Measurements from ENCODE around the gene CECR2. TPM values are rescaled to one million over a fixed set of nuclear protein-coding genes. Genes with fewer than 3 reads are reported as not detected.
A peak's percentile ranks its signal among the peaks of the same experiment; 100 is the strongest.

Gene CECR2
- total RNA-seq, 1 donor from 2014 or later: 67.8 TPM

GRCh38 chr22:17581056-17581455 lies 211.8 kb downstream of the CECR2 start:
- Histone ChIP-seq H3K4me3 (no peak overlapping the region), H2AFZ (replicated peaks) (peak overlapping the region; percentile 76), H3K36me3 (no peaks in the 10 kb centered on the region), H3K79me2 (ENCODE audit: low read depth) (no peaks in the 10 kb centered on the region), H3K4me2 (no peak overlapping the region), H3K9me3 (ENCODE audit: low read depth) (no peaks in the 10 kb centered on the region), H3K9ac (no peak overlapping the region), H3K4me1 (no peaks in the 10 kb centered on the region), H4K20me1 (ENCODE audit: low read depth) (no peaks in the 10 kb centered on the region), H3K27me3 (no peaks in the 10 kb centered on the region), H3F3A (ENCODE audit: low read depth) (no peaks in the 10 kb centered on the region), H3K27ac (no peak overlapping the region)
- H3K4me1 Mint-ChIP-seq: peaks cover 32% of the 10 kb centered on the region
- H3K4me3 Mint-ChIP-seq: no peak overlapping the region
- H3K36me3 Mint-ChIP-seq: peaks cover 3% of the 10 kb centered on the region
- peaks cover 4% of the 10 kb centered on the region for H3K27me3 Mint-ChIP-seq (ENCODE audit: insufficient read depth, low read depth)
- no peaks in the 10 kb centered on the region for H3K9me3 Mint-ChIP-seq
- TF ChIP-seq, protein P1, sequence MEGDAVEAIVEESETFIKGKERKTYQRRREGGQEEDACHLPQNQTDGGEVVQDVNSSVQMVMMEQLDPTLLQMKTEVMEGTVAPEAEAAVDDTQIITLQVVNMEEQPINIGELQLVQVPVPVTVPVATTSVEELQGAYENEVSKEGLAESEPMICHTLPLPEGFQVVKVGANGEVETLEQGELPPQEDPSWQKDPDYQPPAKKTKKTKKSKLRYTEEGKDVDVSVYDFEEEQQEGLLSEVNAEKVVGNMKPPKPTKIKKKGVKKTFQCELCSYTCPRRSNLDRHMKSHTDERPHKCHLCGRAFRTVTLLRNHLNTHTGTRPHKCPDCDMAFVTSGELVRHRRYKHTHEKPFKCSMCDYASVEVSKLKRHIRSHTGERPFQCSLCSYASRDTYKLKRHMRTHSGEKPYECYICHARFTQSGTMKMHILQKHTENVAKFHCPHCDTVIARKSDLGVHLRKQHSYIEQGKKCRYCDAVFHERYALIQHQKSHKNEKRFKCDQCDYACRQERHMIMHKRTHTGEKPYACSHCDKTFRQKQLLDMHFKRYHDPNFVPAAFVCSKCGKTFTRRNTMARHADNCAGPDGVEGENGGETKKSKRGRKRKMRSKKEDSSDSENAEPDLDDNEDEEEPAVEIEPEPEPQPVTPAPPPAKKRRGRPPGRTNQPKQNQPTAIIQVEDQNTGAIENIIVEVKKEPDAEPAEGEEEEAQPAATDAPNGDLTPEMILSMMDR (IDR thresholded peaks at IDR 0.05): no peak
- DNase-seq (ENCODE audit: low spot score): no peak
- H3K27ac Mint-ChIP-seq: no peak overlapping the region

GRCh38 chr22:17581631-17582030 lies 212.4 kb downstream of the CECR2 start:
- DNase-seq (ENCODE audit: low spot score): no peak
- no peaks in the 10 kb centered on the region for H3K27me3 ChIP-seq
- Mint-ChIP-seq H3K36me3 (peaks cover 3% of the 10 kb centered on the region), H3K9me3 (no peaks in the 10 kb centered on the region), H3K4me3 (no peak overlapping the region), H3K4me1 (peaks cover 27% of the 10 kb centered on the region), H3K27ac (no peak overlapping the region), H3K27me3 (ENCODE audit: insufficient read depth, low read depth) (peaks cover 4% of the 10 kb centered on the region)
- no peak overlapping the region for H3K27ac ChIP-seq
- TF ChIP-seq, protein P1 (IDR thresholded peaks at IDR 0.05): no peak
- TF ChIP-seq EZH2phosphoT487 (IDR thresholded peaks at IDR 0.05): no peak
- TF ChIP-seq EZH2 (IDR thresholded peaks at IDR 0.05): no peak
- H3K9me3 ChIP-seq (ENCODE audit: low read depth): no peaks in the 10 kb centered on the region
- H3K4me2 ChIP-seq: no peak overlapping the region
- H3K9ac ChIP-seq: no peak overlapping the region
- H3K36me3 ChIP-seq: no peaks in the 10 kb centered on the region
- no peaks in the 10 kb centered on the region for H4K20me1 ChIP-seq (ENCODE audit: low read depth)
- no peaks in the 10 kb centered on the region for H3F3A ChIP-seq (ENCODE audit: low read depth)
- no peak overlapping the region for H3K4me3 ChIP-seq
- H3K4me1 ChIP-seq: no peaks in the 10 kb centered on the region
- H3K79me2 ChIP-seq (ENCODE audit: low read depth): no peaks in the 10 kb centered on the region
- H2AFZ ChIP-seq (replicated peaks): no peak overlapping the region

- Mint-ChIP-seq H3K36me3 (peaks cover 3% of the 10 kb centered on the region), H3K27me3 (ENCODE audit: insufficient read depth, low read depth) (peaks cover 4% of the 10 kb centered on the region), H3K27ac (no peak overlapping the region), H3K9me3 (no peaks in the 10 kb centered on the region), H3K4me3 (no peak overlapping the region), H3K4me1 (peaks cover 23% of the 10 kb centered on the region)
- H3K4me1 ChIP-seq: peaks cover 3% of the 10 kb centered on the region
- no peak overlapping the region for H3K27ac ChIP-seq
- no peaks in the 10 kb centered on the region for H3F3A ChIP-seq (ENCODE audit: low read depth)
- H3K79me2 ChIP-seq (ENCODE audit: low read depth): no peaks in the 10 kb centered on the region
- no peak overlapping the region for H3K4me2 ChIP-seq
- no peak for TF ChIP-seq EZH2phosphoT487 (IDR thresholded peaks at IDR 0.05)
- H3K36me3 ChIP-seq: no peaks in the 10 kb centered on the region
- H3K4me3 ChIP-seq: no peak overlapping the region
- H4K20me1 ChIP-seq (ENCODE audit: low read depth): no peaks in the 10 kb centered on the region
- H3K9ac ChIP-seq: no peak overlapping the region
- no peak for DNase-seq (ENCODE audit: low spot score)
- H3K9me3 ChIP-seq (ENCODE audit: low read depth): no peaks in the 10 kb centered on the region
- H3K27me3 ChIP-seq: no peaks in the 10 kb centered on the region
- H2AFZ ChIP-seq (replicated peaks): no peak overlapping the region
Measured at GRCh38 chr22:17583151-17583550, 213.9 kb downstream of the CECR2 start.

- Mint-ChIP-seq H3K4me3 (no peak overlapping the region), H3K36me3 (peaks cover 8% of the 10 kb centered on the region), H3K27ac (no peak overlapping the region), H3K4me1 (no peaks in the 10 kb centered on the region), H3K9me3 (no peaks in the 10 kb centered on the region), H3K27me3 (ENCODE audit: insufficient read depth, low read depth) (peaks cover 4% of the 10 kb centered on the region)
- Histone ChIP-seq H3K27ac (no peak overlapping the region), H3K9ac (no peak overlapping the region), H3K4me3 (no peak overlapping the region), H3K36me3 (no peaks in the 10 kb centered on the region), H2AFZ (replicated peaks) (no peak overlapping the region), H3K9me3 (ENCODE audit: low read depth) (no peaks in the 10 kb centered on the region), H3K79me2 (ENCODE audit: low read depth) (no peaks in the 10 kb centered on the region), H3K4me2 (no peak overlapping the region), H4K20me1 (ENCODE audit: low read depth) (no peaks in the 10 kb centered on the region), H3F3A (ENCODE audit: low read depth) (no peaks in the 10 kb centered on the region), H3K4me1 (peaks cover 3% of the 10 kb centered on the region), H3K27me3 (no peaks in the 10 kb centered on the region)
- DNase-seq (ENCODE audit: low spot score): no peak
- TF ChIP-seq, protein P1 (IDR thresholded peaks at IDR 0.05): no peak
- TF ChIP-seq EZH2 (IDR thresholded peaks at IDR 0.05) (no peak), EZH2phosphoT487 (IDR thresholded peaks at IDR 0.05) (no peak)
Measured at GRCh38 chr22:17586831-17587440, 217.7 kb downstream of the CECR2 start.

All from neural progenitor cell (in vitro differentiated cells).